GM10266 (cell line): Measurements from ENCODE around the gene RDH8.

ENCODE experiments used
- DNase-seq: peaks from one replicate; pipeline ENCODE4 v3.0.0; 2012; ENCODE audit errors: extremely low spot score
- TF ChIP-seq, protein P1 (sequence below): IDR thresholded peaks from 2 replicates; pipeline ENCODE4 v1.5.1; 2012; ENCODE audit warnings: mild to moderate bottlenecking, low read depth; ENCODE audit not compliant: control insufficient read depth, insufficient read depth; ENCODE audit errors: missing control alignments

The RDH8 gene

GRCh38 chr19:10005632-10006334 is 7.5 kb upstream of the RDH8 start:
- TF ChIP-seq, protein P1, sequence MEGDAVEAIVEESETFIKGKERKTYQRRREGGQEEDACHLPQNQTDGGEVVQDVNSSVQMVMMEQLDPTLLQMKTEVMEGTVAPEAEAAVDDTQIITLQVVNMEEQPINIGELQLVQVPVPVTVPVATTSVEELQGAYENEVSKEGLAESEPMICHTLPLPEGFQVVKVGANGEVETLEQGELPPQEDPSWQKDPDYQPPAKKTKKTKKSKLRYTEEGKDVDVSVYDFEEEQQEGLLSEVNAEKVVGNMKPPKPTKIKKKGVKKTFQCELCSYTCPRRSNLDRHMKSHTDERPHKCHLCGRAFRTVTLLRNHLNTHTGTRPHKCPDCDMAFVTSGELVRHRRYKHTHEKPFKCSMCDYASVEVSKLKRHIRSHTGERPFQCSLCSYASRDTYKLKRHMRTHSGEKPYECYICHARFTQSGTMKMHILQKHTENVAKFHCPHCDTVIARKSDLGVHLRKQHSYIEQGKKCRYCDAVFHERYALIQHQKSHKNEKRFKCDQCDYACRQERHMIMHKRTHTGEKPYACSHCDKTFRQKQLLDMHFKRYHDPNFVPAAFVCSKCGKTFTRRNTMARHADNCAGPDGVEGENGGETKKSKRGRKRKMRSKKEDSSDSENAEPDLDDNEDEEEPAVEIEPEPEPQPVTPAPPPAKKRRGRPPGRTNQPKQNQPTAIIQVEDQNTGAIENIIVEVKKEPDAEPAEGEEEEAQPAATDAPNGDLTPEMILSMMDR = no peak
- DNase-seq = no peak

- TF ChIP-seq, protein P1 = no peak
- no peak for DNase-seq
Measured at GRCh38 chr19:10006335-10006708, 7.0 kb upstream of the RDH8 start.

- DNase-seq = no peak
- TF ChIP-seq, protein P1 = no peak
Measured at GRCh38 chr19:10006752-10007323, 6.4 kb upstream of the RDH8 start.

DNA sequence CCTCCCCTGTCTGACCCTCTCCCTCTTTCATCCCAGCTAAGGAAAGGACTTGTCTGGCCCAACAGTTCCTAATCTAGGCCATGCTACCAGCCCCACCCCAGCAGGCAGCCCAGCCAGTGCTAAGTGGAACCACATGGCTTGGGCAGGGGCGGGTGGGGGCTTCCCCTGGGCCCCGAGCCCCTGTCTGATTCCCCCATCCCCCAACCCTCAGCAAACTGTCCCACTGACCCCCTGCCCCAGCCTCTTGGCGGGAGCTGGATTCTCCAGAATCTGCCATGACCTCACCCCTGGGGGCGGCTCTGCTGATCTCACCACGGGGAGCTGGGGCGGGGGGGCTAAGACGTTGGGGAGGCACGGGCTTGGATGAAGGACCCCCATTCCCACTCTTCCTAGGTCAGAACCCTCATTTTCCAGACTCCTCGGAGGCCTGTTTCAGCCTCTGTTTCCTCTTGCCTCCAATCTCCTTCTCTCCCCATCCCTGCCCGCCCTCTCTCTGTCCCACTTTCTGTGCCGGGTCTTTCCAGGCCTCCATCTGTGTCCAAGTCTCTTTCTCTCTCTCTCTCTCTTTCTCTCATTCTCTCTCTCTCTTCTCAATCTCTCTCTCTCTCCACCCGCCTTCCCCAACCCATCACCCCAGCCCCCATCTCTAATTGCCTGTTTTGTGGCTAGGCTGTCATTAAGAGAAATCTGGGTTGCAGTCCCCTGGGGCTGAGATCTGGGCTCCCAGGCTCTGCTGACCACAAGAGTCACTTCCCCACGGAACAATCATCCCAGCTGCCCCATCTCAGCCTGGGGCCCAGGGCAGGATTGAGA is 5.7 kb upstream of the RDH8 start:
- TF ChIP-seq, protein P1 = no peak
- DNase-seq = no peak

- no peak for DNase-seq
- TF ChIP-seq, protein P1 = no peak
Measured at GRCh38 chr19:10008184-10008765, 5.0 kb upstream of the RDH8 start.

GRCh38 chr19:10009714-10010224 is 3.5 kb upstream of the RDH8 start:
- no peak for DNase-seq
- TF ChIP-seq, protein P1 = no peak
